ENCODE data around the gene TTYH2. TPM values are rescaled to one million over a fixed set of nuclear protein-coding genes. Genes with fewer than 3 reads are reported as not detected.
A peak's percentile ranks its signal among the peaks of the same experiment; 100 is the strongest.

Gene TTYH2
- total RNA-seq (2014; rRNA removed; shearing (Covaris generic)) (2.4 TPM in 1 of 2 replicates, not detected in the other), polyA plus RNA-seq (2016; fragmentation: Nextera tagmentation; extraction: Ambion mirVana) (0.19 and 0.38 TPM in 2 replicates)

- H3K9me3 ChIP-seq (ENCODE audit: low read depth): no peaks in the 10 kb centered on the region
- peaks cover 9% of the 10 kb centered on the region; the same call in 1 of the 2 replicates for H4K20me1 ChIP-seq (ENCODE audit: insufficient read depth)
- peak within 1 kb of the TSS; percentile 55 for H3K27ac ChIP-seq
- peak within 1 kb of the TSS; percentile 90 for H2AFZ ChIP-seq
- H3K9me2 ChIP-seq (ENCODE audit: insufficient read depth): no peaks in the 10 kb centered on the region
- H3K4me2 ChIP-seq (ENCODE audit: unreplicated experiment): peak within 1 kb of the TSS; percentile 92
- peaks cover 36% of the 10 kb centered on the region for H3F3A ChIP-seq (ENCODE audit: insufficient read depth)
- in situ Hi-C loops (cut with MboI): no loop called here
- H3K79me2 ChIP-seq (ENCODE audit: insufficient read depth): peaks cover 9% of the 10 kb centered on the region; the same call in 1 of the 2 replicates
- DNase-seq: peak; percentile 95
- peaks cover 26% of the 10 kb centered on the region for H3K4me1 ChIP-seq (ENCODE audit: insufficient read depth)
- WGBS, 2 experiments (ENCODE audit: low coverage in 1 of 2, low lambda C conversion rate in 2 of 2, missing lambda C conversion rate in 2 of 2): 1% methylated on average over 25 to 45 of the region's 62 CpGs
- no peaks in the 10 kb centered on the region for H3K27me3 ChIP-seq (replicated peaks; ENCODE audit: insufficient read depth)
- TF ChIP-seq EZH2phosphoT487 (IDR thresholded peaks at IDR 0.05; ENCODE audit: insufficient read depth, low read depth): no peak
- no peak for TF ChIP-seq EZH2 (IDR thresholded peaks at IDR 0.05; ENCODE audit: insufficient read depth, poor library complexity, severe bottlenecking)
- H3K36me3 ChIP-seq (ENCODE audit: low read depth): peaks cover 21% of the 10 kb centered on the region
- H3K4me3 ChIP-seq: peak within 1 kb of the TSS; percentile 86
- peak within 1 kb of the TSS; percentile 75 for H3K9ac ChIP-seq
Observed at GRCh38 chr17:74212913-74213791, at the start of gene TTYH2. Gene TTYH2, plus strand, starts transcription at chr17:74213571. Its CDS starts 17 bp downstream, at chr17:74213588.

- 70 to 71% methylated on average over 7 of the region's 7 CpGs for WGBS, 2 experiments (ENCODE audit: low coverage in 1 of 2, low lambda C conversion rate in 2 of 2, missing lambda C conversion rate in 2 of 2)
- Histone ChIP-seq H3K27ac (no peak overlapping the region), H3K27me3 (replicated peaks; ENCODE audit: insufficient read depth) (no peaks in the 10 kb centered on the region), H3K4me2 (ENCODE audit: unreplicated experiment) (no peak overlapping the region), H3K4me1 (ENCODE audit: insufficient read depth) (no peaks in the 10 kb centered on the region), H4K20me1 (ENCODE audit: insufficient read depth) (no peaks in the 10 kb centered on the region), H3K4me3 (no peak overlapping the region), H3F3A (ENCODE audit: insufficient read depth) (no peaks in the 10 kb centered on the region), H3K36me3 (ENCODE audit: low read depth) (no peaks in the 10 kb centered on the region), H3K79me2 (ENCODE audit: insufficient read depth) (no peaks in the 10 kb centered on the region), H3K9me3 (ENCODE audit: low read depth) (no peaks in the 10 kb centered on the region), H3K9ac (no peak overlapping the region), H3K9me2 (ENCODE audit: insufficient read depth) (no peaks in the 10 kb centered on the region), H2AFZ (no peak overlapping the region)
- in situ Hi-C loops (cut with MboI): loop anchor here (25.0 kb wide), 1 partner anchor 727 kb away; no protein-coding TSS in a partner anchor
- no peak for DNase-seq
- TF ChIP-seq EZH2phosphoT487 (IDR thresholded peaks at IDR 0.05; ENCODE audit: insufficient read depth, low read depth) (no peak), EZH2 (IDR thresholded peaks at IDR 0.05; ENCODE audit: insufficient read depth, poor library complexity, severe bottlenecking) (no peak)
Observed at GRCh38 chr17:74163836-74164235, 49.5 kb upstream of the TTYH2 start.

GRCh38 chr17:74164446-74165045 is 48.8 kb upstream of the TTYH2 start:
- Histone ChIP-seq H3K36me3 (ENCODE audit: low read depth) (no peaks in the 10 kb centered on the region), H3F3A (ENCODE audit: insufficient read depth) (no peaks in the 10 kb centered on the region), H3K9ac (no peak overlapping the region), H3K9me3 (ENCODE audit: low read depth) (no peaks in the 10 kb centered on the region), H3K9me2 (ENCODE audit: insufficient read depth) (no peaks in the 10 kb centered on the region), H4K20me1 (ENCODE audit: insufficient read depth) (no peaks in the 10 kb centered on the region), H3K79me2 (ENCODE audit: insufficient read depth) (no peaks in the 10 kb centered on the region), H3K4me3 (no peak overlapping the region), H3K4me1 (ENCODE audit: insufficient read depth) (no peaks in the 10 kb centered on the region), H2AFZ (no peak overlapping the region), H3K27ac (no peak overlapping the region), H3K4me2 (ENCODE audit: unreplicated experiment) (no peak overlapping the region), H3K27me3 (replicated peaks; ENCODE audit: insufficient read depth) (peaks cover 4% of the 10 kb centered on the region; the same call in 1 of the 2 replicates)
- no peak for TF ChIP-seq EZH2phosphoT487 (IDR thresholded peaks at IDR 0.05; ENCODE audit: insufficient read depth, low read depth)
- no peak for TF ChIP-seq EZH2 (IDR thresholded peaks at IDR 0.05; ENCODE audit: insufficient read depth, poor library complexity, severe bottlenecking)
- DNase-seq: no peak
- 63 to 69% methylated on average over 9 of the region's 9 CpGs for WGBS, 2 experiments (ENCODE audit: low coverage in 1 of 2, low lambda C conversion rate in 2 of 2, missing lambda C conversion rate in 2 of 2)
- in situ Hi-C loops (cut with MboI): loop anchor here (25.0 kb wide), 1 partner anchor 727 kb away; no protein-coding TSS in a partner anchor

GRCh38 chr17:74165797-74166365 is 47.5 kb upstream of the TTYH2 start:
- H3F3A ChIP-seq (ENCODE audit: insufficient read depth): no peaks in the 10 kb centered on the region
- in situ Hi-C loops (cut with MboI): loop anchor here (25.0 kb wide), 1 partner anchor 729 kb away; no protein-coding TSS in a partner anchor

More at GRCh38 chr17:74165797-74166365, 47.5 kb upstream of the TTYH2 start:
- DNase-seq: no peak
- H2AFZ ChIP-seq: no peak overlapping the region
- H3K27ac ChIP-seq: no peak overlapping the region
- H3K4me1 ChIP-seq (ENCODE audit: insufficient read depth): no peaks in the 10 kb centered on the region
- H3K4me3 ChIP-seq: no peak overlapping the region
- WGBS, 2 experiments (ENCODE audit: low coverage in 1 of 2, low lambda C conversion rate in 2 of 2, missing lambda C conversion rate in 2 of 2): 69% methylated on average over 8 of the region's 8 CpGs
- no peaks in the 10 kb centered on the region for H3K9me2 ChIP-seq (ENCODE audit: insufficient read depth)
- no peaks in the 10 kb centered on the region for H3K36me3 ChIP-seq (ENCODE audit: low read depth)
- no peaks in the 10 kb centered on the region for H3K79me2 ChIP-seq (ENCODE audit: insufficient read depth)
- H3K27me3 ChIP-seq (replicated peaks; ENCODE audit: insufficient read depth): peaks cover 4% of the 10 kb centered on the region; the same call in 1 of the 2 replicates
- H4K20me1 ChIP-seq (ENCODE audit: insufficient read depth): no peaks in the 10 kb centered on the region
- H3K9me3 ChIP-seq (ENCODE audit: low read depth): no peaks in the 10 kb centered on the region
- H3K9ac ChIP-seq: no peak overlapping the region
- no peak overlapping the region for H3K4me2 ChIP-seq (ENCODE audit: unreplicated experiment)
- TF ChIP-seq EZH2 (IDR thresholded peaks at IDR 0.05; ENCODE audit: insufficient read depth, poor library complexity, severe bottlenecking) (no peak), EZH2phosphoT487 (IDR thresholded peaks at IDR 0.05; ENCODE audit: insufficient read depth, low read depth) (no peak)
